ENCODE results near the gene PAX2.
A peak's percentile ranks its signal among the peaks of the same experiment; 100 is the strongest.

PAX2 gene

GRCh38 chr10:100740476-100741377 is 4.7 kb upstream of the PAX2 start:
- DNase-seq = no peak

- no peak for DNase-seq
These were observed 3.9 kb upstream of the PAX2 start for GRCh38 chr10:100741378-100742075.

GRCh38 chr10:100742076-100742771 is 3.2 kb upstream of the PAX2 start:
- DNase-seq = no peak

GRCh38 chr10:100742936-100743335 is 2.4 kb upstream of the PAX2 start:
- DNase-seq = no peak

- peak; percentile 20 for DNase-seq
These were observed 1.7 kb upstream of the PAX2 start for GRCh38 chr10:100743626-100744135.

- no peak for DNase-seq
These were observed 1.0 kb upstream of the PAX2 start for GRCh38 chr10:100744136-100744986.

GRCh38 chr10:100745882-100746783 is 751 bp downstream of the PAX2 start:
- no peak for DNase-seq

- DNase-seq = no peak
These were observed 1.5 kb downstream of the PAX2 start for GRCh38 chr10:100746784-100747455.

- DNase-seq = no peak
These were observed 2.3 kb downstream of the PAX2 start for GRCh38 chr10:100747456-100748230.

GRCh38 chr10:100748231-100749058 is 3.1 kb downstream of the PAX2 start:
- no peak for DNase-seq

- DNase-seq = no peak
These were observed 3.6 kb downstream of the PAX2 start for GRCh38 chr10:100749059-100749308.

- DNase-seq = no peak
These were observed 4.2 kb downstream of the PAX2 start for GRCh38 chr10:100749309-100750217.

GRCh38 chr10:100750291-100751210 is 5.2 kb downstream of the PAX2 start:
- no peak for DNase-seq

GRCh38 chr10:100751211-100751933 is 6.0 kb downstream of the PAX2 start:
- DNase-seq = no peak

GRCh38 chr10:100755821-100756220 is 10.4 kb downstream of the PAX2 start:
- DNase-seq = no peak

- no peak for DNase-seq
These were observed 13.9 kb downstream of the PAX2 start for GRCh38 chr10:100759331-100759730.
